Activated B cell treated with CpG ODN at 0.5 μM for 24 hours (primary cell): Measurements from ENCODE around the gene HDAC11. TPM values are rescaled to one million over a fixed set of nuclear protein-coding genes. Genes with fewer than 3 reads are reported as not detected.

Experiments
- ATAC-seq: fragments of 200-7000 bp; cut with Tn5 transposase; one replicate; pipeline ENCODE4 v1.10.0; 2021; ENCODE audit warnings: low read depth, mild to moderate bottlenecking, moderate library complexity
- CTCF ChIA-PET: fragments of 350-600 bp; sonication (Branson Sonifier 250); formaldehyde crosslinking; loops from one replicate; lab custom pipeline; 2021; ENCODE audit warnings: antibody characterized with exemption; lab: Charles Lee
- POLR2A ChIA-PET: fragments of 350-600 bp; sonication (Branson Sonifier 250); formaldehyde crosslinking; loops from one replicate; lab custom pipeline; 2021; ENCODE audit warnings: antibody characterized with exemption; lab: Charles Lee
- DNase-seq: peaks from one replicate; pipeline ENCODE4 v3.0.0; 2022
- H3K27ac Mint-ChIP-seq: one replicate; pipeline ENCODE4 v1.8.0; 2020; ENCODE audit warnings: mixed read lengths
- H3K27me3 Mint-ChIP-seq: one replicate; pipeline ENCODE4 v1.8.0; 2021; ENCODE audit warnings: mixed read lengths
- H3K36me3 Mint-ChIP-seq: one replicate; pipeline ENCODE4 v1.8.0; 2021; ENCODE audit warnings: low read depth, mixed read lengths
- H3K4me1 Mint-ChIP-seq: one replicate; pipeline ENCODE4 v1.8.0; 2021; ENCODE audit warnings: mixed read lengths
- H3K4me3 Mint-ChIP-seq: one replicate; pipeline ENCODE4 v1.8.0; 2020; ENCODE audit warnings: mild to moderate bottlenecking, mixed read lengths
- H3K9me3 Mint-ChIP-seq: one replicate; pipeline ENCODE4 v1.8.0; 2020; ENCODE audit warnings: mixed read lengths
- CTCF ChIP-seq: fragments of 200-600 bp; IDR thresholded peaks from one replicate; pipeline ENCODE4 v1.8.0; 2022; ENCODE audit warnings: antibody characterized with exemption, mild to moderate bottlenecking
- intact Hi-C: fragments of 100-400 bp; cut with micrococcal nuclease; formaldehyde crosslinking; loops from one replicate; pipeline ENCODE4 v1.15.1; 2024
- total RNA-seq: library from RNA; stranded (reverse); gene quantifications from 2 replicates; pipeline ENCODE4 v1.2.3, GENCODE V29; 2022

HDAC11 gene
- total RNA-seq, 1 donor from 2014 or later: 2.5 TPM

GRCh38 chr3:13480340-13481318 lies 523 bp downstream of the HDAC11 start:
- peaks cover 2% of the 10 kb centered on the region for H3K36me3 Mint-ChIP-seq
- TF ChIP-seq CTCF: no peak
- ATAC-seq (peak; percentile 6), DNase-seq (no peak)
- CTCF ChIA-PET: interaction anchor here (1.0 to 1.7 kb wide), 8 partner anchors 14 to 639 kb away, joined by 3 to 13 read pairs (median 5); partner anchors contain the start of gene RPL32
- no peak overlapping the region for H3K27ac Mint-ChIP-seq
- peaks cover 2% of the 10 kb centered on the region for H3K4me1 Mint-ChIP-seq
- peak overlapping the region; percentile 90 for H3K4me3 Mint-ChIP-seq
- POLR2A ChIA-PET: interaction anchor here (0.6 to 2.0 kb wide), 10 partner anchors 18 to 671 kb away, joined by 3 to 33 read pairs (median 4); partner anchors contain the start of gene RPL32
- H3K27me3 Mint-ChIP-seq: no peaks in the 10 kb centered on the region
- intact Hi-C loops: loop anchor here (1.0 to 10.0 kb wide), 6 partner anchors 28 to 996 kb away; partner anchors contain the start of genes FBLN2, NUP210, RPL32 and TSEN2
- H3K9me3 Mint-ChIP-seq: no peaks in the 10 kb centered on the region

- CTCF ChIA-PET: interaction anchor here (1.5 kb wide), 1 partner anchor 166 kb away, joined by 4 read pairs; no protein-coding TSS in a partner anchor
- POLR2A ChIA-PET: interaction anchor here (1.0 kb wide), 1 partner anchor 62 kb away, joined by 3 read pairs; the partner anchor contains the start of gene NUP210
- no peaks in the 10 kb centered on the region for H3K27me3 Mint-ChIP-seq
- DNase-seq (no peak), ATAC-seq (no peak)
- H3K27ac Mint-ChIP-seq: no peak overlapping the region
- H3K4me1 Mint-ChIP-seq: peaks cover 2% of the 10 kb centered on the region
- no peaks in the 10 kb centered on the region for H3K9me3 Mint-ChIP-seq
- intact Hi-C loops: loop anchor here (10.0 kb wide), 1 partner anchor 997 kb away; the partner anchor contains the start of gene TSEN2
- peaks cover 2% of the 10 kb centered on the region for H3K36me3 Mint-ChIP-seq
- no peak overlapping the region for H3K4me3 Mint-ChIP-seq
- no peak for TF ChIP-seq CTCF
These were observed 2.1 kb downstream of the HDAC11 start for GRCh38 chr3:13482106-13482690.

- intact Hi-C loops: loop anchor here (10.0 kb wide), 1 partner anchor 998 kb away; the partner anchor contains the start of gene TSEN2
- TF ChIP-seq CTCF: no peak
- ATAC-seq: no peak
- ChIA-PET CTCF (no interaction called here), POLR2A (interaction anchor here (1.1 kb wide), 1 partner anchor 12 kb away, joined by 4 read pairs; no protein-coding TSS in a partner anchor)
- Mint-ChIP-seq H3K27me3 (no peaks in the 10 kb centered on the region), H3K9me3 (no peaks in the 10 kb centered on the region), H3K27ac (no peak overlapping the region), H3K4me3 (no peak overlapping the region), H3K4me1 (peaks cover 2% of the 10 kb centered on the region), H3K36me3 (peaks cover 2% of the 10 kb centered on the region)
- DNase-seq: no peak
These were observed 3.2 kb downstream of the HDAC11 start for GRCh38 chr3:13483286-13483685.

- Mint-ChIP-seq H3K4me1 (peaks cover 2% of the 10 kb centered on the region), H3K36me3 (peaks cover 2% of the 10 kb centered on the region), H3K9me3 (no peaks in the 10 kb centered on the region), H3K27me3 (no peaks in the 10 kb centered on the region), H3K4me3 (no peak overlapping the region), H3K27ac (no peak overlapping the region)
- intact Hi-C loops: loop anchor here (10.0 kb wide), 1 partner anchor 999 kb away; the partner anchor contains the start of gene TSEN2
- DNase-seq: no peak
- ChIA-PET CTCF (no interaction called here), POLR2A (no interaction called here)
- TF ChIP-seq CTCF: no peak
- ATAC-seq: no peak
These were observed 4.0 kb downstream of the HDAC11 start for GRCh38 chr3:13483988-13484695.
